ENCODE data around the gene KCND2.

The KCND2 gene

DNA sequence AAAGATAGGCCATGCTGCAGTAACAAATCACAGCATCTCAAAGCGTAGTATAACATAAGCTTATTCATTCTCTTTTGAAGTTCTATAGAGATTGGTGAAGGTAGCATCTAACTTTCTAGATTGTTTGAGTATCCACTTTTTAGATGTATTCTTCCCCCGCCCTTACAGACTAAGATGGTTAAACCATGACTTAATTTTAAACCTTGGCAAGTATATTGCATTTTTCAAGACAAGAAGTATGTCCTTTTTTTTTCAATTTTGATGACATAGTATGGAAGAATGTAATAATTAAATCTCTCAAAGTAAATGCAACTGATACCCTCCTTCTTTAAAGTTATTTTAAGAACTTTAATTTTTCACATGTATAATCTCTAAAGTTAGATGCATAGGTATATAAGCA lies 190.0 kb downstream of the KCND2 start:
- no peak overlapping the region for H3K4me3 ChIP-seq (ENCODE audit: low read length)
- no peaks in the 10 kb centered on the region for H3K9me3 ChIP-seq (ENCODE audit: control insufficient read depth, low read depth, low read length)
- H3K9ac ChIP-seq (ENCODE audit: low read length) = no peak overlapping the region
- H3K27ac ChIP-seq (ENCODE audit: low read length) = no peak overlapping the region
- H3K27me3 ChIP-seq (ENCODE audit: control insufficient read depth, insufficient read depth, low read length) = no peaks in the 10 kb centered on the region
- peaks cover 19% of the 10 kb centered on the region for H3K4me1 ChIP-seq (ENCODE audit: control insufficient read depth, low read depth, low read length)
- H3K36me3 ChIP-seq (ENCODE audit: control insufficient read depth, low read depth, low read length) = no peaks in the 10 kb centered on the region

- H3K9me3 ChIP-seq (ENCODE audit: control insufficient read depth, low read depth, low read length) = no peaks in the 10 kb centered on the region
- H3K4me3 ChIP-seq (ENCODE audit: low read length) = no peak overlapping the region
- no peaks in the 10 kb centered on the region for H3K27me3 ChIP-seq (ENCODE audit: control insufficient read depth, insufficient read depth, low read length)
- H3K4me1 ChIP-seq (ENCODE audit: control insufficient read depth, low read depth, low read length) = peaks cover 19% of the 10 kb centered on the region
- no peak overlapping the region for H3K27ac ChIP-seq (ENCODE audit: low read length)
- H3K36me3 ChIP-seq (ENCODE audit: control insufficient read depth, low read depth, low read length) = no peaks in the 10 kb centered on the region
- no peak overlapping the region for H3K9ac ChIP-seq (ENCODE audit: low read length)
Measured at GRCh38 chr7:120464104-120464503, 191.1 kb downstream of the KCND2 start.

DNA sequence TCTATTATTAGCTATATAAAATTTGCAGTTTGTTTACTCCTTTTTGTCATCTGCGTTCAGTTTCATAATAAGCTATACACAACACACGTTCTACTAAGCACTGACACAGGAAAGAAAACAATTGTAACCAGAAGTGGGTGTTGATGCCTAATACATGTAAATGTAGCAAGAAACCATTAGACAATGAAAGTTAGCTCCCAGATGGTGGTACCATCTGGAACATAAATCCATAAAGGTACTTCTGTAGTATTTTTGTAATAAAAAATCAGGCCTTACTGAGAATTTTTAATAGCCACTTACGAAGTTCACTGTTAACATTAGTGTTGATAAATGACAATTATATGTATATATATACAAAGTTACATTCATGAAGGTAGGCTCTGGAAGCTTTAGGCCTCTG lies 194.7 kb downstream of the KCND2 start:
- Histone ChIP-seq H3K36me3 (ENCODE audit: control insufficient read depth, low read depth, low read length) (no peaks in the 10 kb centered on the region), H3K9ac (ENCODE audit: low read length) (no peak overlapping the region), H3K4me3 (ENCODE audit: low read length) (no peak overlapping the region), H3K27me3 (ENCODE audit: control insufficient read depth, insufficient read depth, low read length) (no peaks in the 10 kb centered on the region), H3K27ac (ENCODE audit: low read length) (no peak overlapping the region), H3K4me1 (ENCODE audit: control insufficient read depth, low read depth, low read length) (no peaks in the 10 kb centered on the region), H3K9me3 (ENCODE audit: control insufficient read depth, low read depth, low read length) (no peaks in the 10 kb centered on the region)

DNA sequence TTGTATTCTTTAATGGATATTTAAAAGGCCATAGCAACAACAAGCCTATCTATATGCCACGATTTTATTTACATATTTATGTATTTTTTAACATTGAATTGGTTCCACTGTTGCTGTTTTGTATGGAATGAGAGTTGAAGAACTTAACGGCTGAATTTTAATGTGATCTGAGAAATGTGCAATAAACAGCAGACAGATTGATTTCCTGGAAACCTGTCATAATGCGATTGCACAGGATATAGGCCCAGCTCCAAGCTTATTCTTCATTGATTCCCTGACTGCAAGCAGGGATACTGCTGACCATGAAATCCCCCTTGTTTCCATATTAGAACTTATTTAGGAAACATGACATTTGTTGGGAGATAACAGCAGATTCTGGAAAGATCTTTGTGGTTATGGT lies 195.6 kb downstream of the KCND2 start:
- no peak overlapping the region for H3K9ac ChIP-seq (ENCODE audit: low read length)
- H3K4me3 ChIP-seq (ENCODE audit: low read length) = no peak overlapping the region
- no peaks in the 10 kb centered on the region for H3K4me1 ChIP-seq (ENCODE audit: control insufficient read depth, low read depth, low read length)
- no peak overlapping the region for H3K27ac ChIP-seq (ENCODE audit: low read length)
- no peaks in the 10 kb centered on the region for H3K9me3 ChIP-seq (ENCODE audit: control insufficient read depth, low read depth, low read length)
- no peaks in the 10 kb centered on the region for H3K27me3 ChIP-seq (ENCODE audit: control insufficient read depth, insufficient read depth, low read length)
- H3K36me3 ChIP-seq (ENCODE audit: control insufficient read depth, low read depth, low read length) = no peaks in the 10 kb centered on the region

DNA sequence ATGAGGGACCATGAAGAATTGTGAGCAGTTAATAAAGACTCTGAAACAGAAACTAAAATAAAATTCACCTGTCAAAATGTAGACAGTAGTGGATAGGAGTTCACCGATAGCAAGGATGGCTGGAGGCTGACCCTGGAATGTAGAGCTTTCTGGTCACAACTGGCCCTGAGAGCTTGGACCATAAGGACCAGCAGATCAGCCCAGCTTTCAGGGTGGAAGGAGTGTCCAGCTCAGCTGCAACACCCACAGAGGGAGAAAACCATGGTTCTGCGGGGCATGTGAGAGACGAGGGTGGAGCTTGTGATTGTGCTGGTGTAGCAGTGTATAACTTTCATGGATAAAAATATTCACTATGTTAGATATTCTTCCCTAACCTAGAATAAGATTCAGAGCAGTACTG lies 199.9 kb downstream of the KCND2 start:
- Histone ChIP-seq H3K27ac (ENCODE audit: low read length) (no peak overlapping the region), H3K4me1 (ENCODE audit: control insufficient read depth, low read depth, low read length) (peaks cover 8% of the 10 kb centered on the region), H3K9ac (ENCODE audit: low read length) (no peak overlapping the region), H3K9me3 (ENCODE audit: control insufficient read depth, low read depth, low read length) (no peaks in the 10 kb centered on the region), H3K36me3 (ENCODE audit: control insufficient read depth, low read depth, low read length) (no peaks in the 10 kb centered on the region), H3K4me3 (ENCODE audit: low read length) (no peak overlapping the region), H3K27me3 (ENCODE audit: control insufficient read depth, insufficient read depth, low read length) (no peaks in the 10 kb centered on the region)

DNA sequence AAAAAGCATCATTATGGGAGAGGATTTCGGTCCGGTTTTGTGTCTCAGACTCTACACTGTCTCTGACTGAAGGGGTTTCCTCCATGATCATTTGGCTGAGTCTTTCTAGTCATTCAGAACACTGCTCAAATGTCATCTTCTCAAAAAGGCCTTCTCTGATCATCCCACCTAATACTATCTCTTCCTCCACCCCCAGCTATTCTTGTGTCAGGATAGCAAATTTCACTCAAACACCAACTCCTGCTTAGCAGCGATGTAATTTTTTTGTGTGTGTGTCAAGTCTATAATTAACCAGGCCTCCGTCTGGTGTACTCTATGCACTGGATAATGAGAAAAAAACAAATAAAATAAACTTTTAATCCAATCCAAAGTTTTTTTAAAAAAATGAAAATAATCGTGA lies 200.4 kb downstream of the KCND2 start:
- Histone ChIP-seq H3K9ac (ENCODE audit: low read length) (no peak overlapping the region), H3K4me1 (ENCODE audit: control insufficient read depth, low read depth, low read length) (peaks cover 12% of the 10 kb centered on the region), H3K27me3 (ENCODE audit: control insufficient read depth, insufficient read depth, low read length) (no peaks in the 10 kb centered on the region), H3K27ac (ENCODE audit: low read length) (no peak overlapping the region), H3K36me3 (ENCODE audit: control insufficient read depth, low read depth, low read length) (no peaks in the 10 kb centered on the region), H3K4me3 (ENCODE audit: low read length) (no peak overlapping the region), H3K9me3 (ENCODE audit: control insufficient read depth, low read depth, low read length) (no peaks in the 10 kb centered on the region)

GRCh38 chr7:120475994-120476393 lies 203.0 kb downstream of the KCND2 start:
- Histone ChIP-seq H3K9ac (ENCODE audit: low read length) (no peak overlapping the region), H3K27ac (ENCODE audit: low read length) (no peak overlapping the region), H3K27me3 (ENCODE audit: control insufficient read depth, insufficient read depth, low read length) (no peaks in the 10 kb centered on the region), H3K36me3 (ENCODE audit: control insufficient read depth, low read depth, low read length) (no peaks in the 10 kb centered on the region), H3K9me3 (ENCODE audit: control insufficient read depth, low read depth, low read length) (no peaks in the 10 kb centered on the region), H3K4me1 (ENCODE audit: control insufficient read depth, low read depth, low read length) (peaks cover 18% of the 10 kb centered on the region), H3K4me3 (ENCODE audit: low read length) (no peak overlapping the region)

- Histone ChIP-seq H3K4me3 (ENCODE audit: low read length) (no peak overlapping the region), H3K9ac (ENCODE audit: low read length) (no peak overlapping the region), H3K36me3 (ENCODE audit: control insufficient read depth, low read depth, low read length) (no peaks in the 10 kb centered on the region)
Measured at GRCh38 chr7:120480472-120480871, 207.5 kb downstream of the KCND2 start.

DNA sequence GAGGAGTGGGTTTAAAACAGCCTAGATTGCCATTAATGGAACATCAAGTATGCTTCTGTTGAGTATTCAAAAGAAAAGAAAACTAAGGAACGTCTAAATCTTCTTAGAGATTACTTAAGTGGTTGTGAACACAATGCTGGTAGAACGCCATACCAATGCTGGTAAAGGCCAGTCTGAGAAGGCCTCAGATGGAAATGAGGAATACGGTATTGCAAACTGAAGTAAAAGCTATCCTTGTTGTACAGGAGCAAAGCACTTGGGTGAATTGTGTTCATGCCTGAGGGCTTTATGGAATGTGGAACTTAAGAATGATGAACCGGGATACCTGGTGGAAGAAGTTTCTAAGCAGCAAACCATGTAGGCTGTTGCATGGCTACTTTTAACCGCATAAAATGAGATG lies 208.0 kb downstream of the KCND2 start:
- H3K4me3 ChIP-seq (ENCODE audit: low read length) = no peak overlapping the region
- no peaks in the 10 kb centered on the region for H3K27me3 ChIP-seq (ENCODE audit: control insufficient read depth, insufficient read depth, low read length)
- H3K27ac ChIP-seq (ENCODE audit: low read length) = no peak overlapping the region
- peaks cover 18% of the 10 kb centered on the region for H3K4me1 ChIP-seq (ENCODE audit: control insufficient read depth, low read depth, low read length)
- H3K9me3 ChIP-seq (ENCODE audit: control insufficient read depth, low read depth, low read length) = no peaks in the 10 kb centered on the region
- H3K9ac ChIP-seq (ENCODE audit: low read length) = no peak overlapping the region
- H3K36me3 ChIP-seq (ENCODE audit: control insufficient read depth, low read depth, low read length) = no peaks in the 10 kb centered on the region

More at GRCh38 chr7:120480472-120480871, 207.5 kb downstream of the KCND2 start:
- Histone ChIP-seq H3K4me1 (ENCODE audit: control insufficient read depth, low read depth, low read length) (peaks cover 18% of the 10 kb centered on the region), H3K9me3 (ENCODE audit: control insufficient read depth, low read depth, low read length) (no peaks in the 10 kb centered on the region), H3K27ac (ENCODE audit: low read length) (no peak overlapping the region), H3K27me3 (ENCODE audit: control insufficient read depth, insufficient read depth, low read length) (no peaks in the 10 kb centered on the region)

DNA sequence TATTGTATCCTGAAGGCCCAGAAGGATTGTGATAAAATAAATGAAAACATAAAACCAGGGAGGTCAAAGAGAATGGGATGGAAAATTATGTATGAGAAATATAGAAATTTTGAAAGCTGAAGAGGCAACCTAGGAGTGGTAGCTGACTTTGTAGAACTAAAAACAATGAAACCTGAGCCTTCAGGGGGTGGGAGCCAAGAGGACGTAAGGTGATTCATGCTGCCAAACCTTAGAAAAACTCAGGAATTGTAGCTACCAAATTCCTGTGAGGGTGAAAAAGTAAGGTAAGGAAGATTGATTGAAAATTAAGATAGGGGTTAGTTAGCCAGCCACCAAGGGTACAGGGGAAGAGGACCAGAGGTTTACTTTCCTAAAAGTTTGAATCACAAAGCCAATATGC lies 213.2 kb downstream of the KCND2 start:
- Histone ChIP-seq H3K27ac (ENCODE audit: low read length) (peak overlapping the region; percentile 20), H3K9ac (ENCODE audit: low read length) (no peak overlapping the region), H3K4me1 (ENCODE audit: control insufficient read depth, low read depth, low read length) (peaks cover 9% of the 10 kb centered on the region), H3K36me3 (ENCODE audit: control insufficient read depth, low read depth, low read length) (no peaks in the 10 kb centered on the region), H3K9me3 (ENCODE audit: control insufficient read depth, low read depth, low read length) (no peaks in the 10 kb centered on the region), H3K27me3 (ENCODE audit: control insufficient read depth, insufficient read depth, low read length) (no peaks in the 10 kb centered on the region), H3K4me3 (ENCODE audit: low read length) (no peak overlapping the region)

- Histone ChIP-seq H3K9ac (ENCODE audit: low read length) (no peak overlapping the region), H3K27me3 (ENCODE audit: control insufficient read depth, insufficient read depth, low read length) (no peaks in the 10 kb centered on the region), H3K4me1 (ENCODE audit: control insufficient read depth, low read depth, low read length) (peaks cover 23% of the 10 kb centered on the region), H3K4me3 (ENCODE audit: low read length) (no peak overlapping the region), H3K27ac (ENCODE audit: low read length) (no peak overlapping the region), H3K36me3 (ENCODE audit: control insufficient read depth, low read depth, low read length) (no peaks in the 10 kb centered on the region), H3K9me3 (ENCODE audit: control insufficient read depth, low read depth, low read length) (no peaks in the 10 kb centered on the region)
Measured at GRCh38 chr7:120502132-120502531, 229.2 kb downstream of the KCND2 start.

- no peak overlapping the region for H3K27ac ChIP-seq (ENCODE audit: low read length)
- no peaks in the 10 kb centered on the region for H3K27me3 ChIP-seq (ENCODE audit: control insufficient read depth, insufficient read depth, low read length)
- no peak overlapping the region for H3K4me3 ChIP-seq (ENCODE audit: low read length)
- H3K4me1 ChIP-seq (ENCODE audit: control insufficient read depth, low read depth, low read length) = peaks cover 23% of the 10 kb centered on the region
- H3K9ac ChIP-seq (ENCODE audit: low read length) = no peak overlapping the region
- no peaks in the 10 kb centered on the region for H3K36me3 ChIP-seq (ENCODE audit: control insufficient read depth, low read depth, low read length)
- H3K9me3 ChIP-seq (ENCODE audit: control insufficient read depth, low read depth, low read length) = no peaks in the 10 kb centered on the region
Measured at GRCh38 chr7:120502825-120503224, 229.8 kb downstream of the KCND2 start.
